GM23338 (cell line): Measurements from ENCODE around the gene KDM4F. TPM values are rescaled to one million over a fixed set of nuclear protein-coding genes. Genes with fewer than 3 reads are reported as not detected.

ENCODE experiments used
- ATAC-seq: fragments of 200-7000 bp; cut with Tn5 transposase; 3 replicates; pipeline ENCODE4 v1.9.1; 2020
- DNase-seq: peaks from one replicate; pipeline ENCODE4 v3.0.0-alpha.2; 2015; ENCODE audit warnings: low spot score
- H2AFZ ChIP-seq: fragments of 200-600 bp; sonication (generic); 2 replicates; pipeline ENCODE4 v1.8.0; 2016; ENCODE audit warnings: antibody characterized with exemption, mild to moderate bottlenecking, moderate library complexity
- H3F3A ChIP-seq: fragments of 200-600 bp; sonication (generic); replicated peaks from 2 replicates; pipeline ENCODE4 v1.8.0; 2017; ENCODE audit warnings: antibody characterized with exemption, mixed run types, low read depth
- H3K27ac ChIP-seq: fragments of 200-600 bp; sonication (generic); 2 replicates; pipeline ENCODE4 v1.6.1; 2016; ENCODE audit warnings: low read depth
- H3K27me3 ChIP-seq: fragments of 200-600 bp; sonication (generic); 2 replicates; pipeline ENCODE4 v1.8.0; 2016; ENCODE audit warnings: mild to moderate bottlenecking, mixed run types, moderate library complexity; ENCODE audit not compliant: insufficient read depth
- H3K36me3 ChIP-seq: fragments of 200-600 bp; sonication (generic); 2 replicates; pipeline ENCODE4 v1.8.0; 2016; ENCODE audit warnings: mild to moderate bottlenecking; ENCODE audit not compliant: insufficient read depth
- H3K4me1 ChIP-seq: fragments of 200-600 bp; sonication (generic); 2 replicates; pipeline ENCODE4 v1.8.0; 2016; ENCODE audit warnings: mild to moderate bottlenecking, moderate library complexity; ENCODE audit not compliant: insufficient read depth
- H3K4me2 ChIP-seq: fragments of 200-600 bp; sonication (generic); 2 replicates; pipeline ENCODE4 v1.7.1; 2017; ENCODE audit warnings: mixed run types
- H3K4me3 ChIP-seq: fragments of 200-600 bp; sonication (generic); 2 replicates; pipeline ENCODE4 v1.6.1; 2016; ENCODE audit warnings: mixed run types
- H3K79me2 ChIP-seq: fragments of 200-600 bp; sonication (generic); replicated peaks from 2 replicates; pipeline ENCODE4 v1.8.0; 2017; ENCODE audit warnings: mild to moderate bottlenecking; ENCODE audit not compliant: insufficient read depth
- H3K9me2 ChIP-seq: fragments of 200-600 bp; sonication (generic); 2 replicates; pipeline ENCODE4 v1.8.0; 2017; ENCODE audit not compliant: insufficient read depth
- H4K20me1 ChIP-seq: fragments of 200-600 bp; sonication (generic); replicated peaks from 2 replicates; pipeline ENCODE4 v1.8.0; 2017; ENCODE audit warnings: mild to moderate bottlenecking; ENCODE audit not compliant: insufficient read depth
- H3K27ac Mint-ChIP-seq: 2 replicates; pipeline ENCODE4 v1.8.0; 2020; ENCODE audit warnings: inconsistent platforms, mild to moderate bottlenecking, moderate library complexity, mixed read lengths
- H3K27me3 Mint-ChIP-seq: 3 replicates; pipeline ENCODE4 v1.8.0; 2022; ENCODE audit warnings: low read depth, mild to moderate bottlenecking, moderate library complexity, mixed read lengths, inconsistent platforms; ENCODE audit not compliant: insufficient read depth, poor library complexity
- H3K36me3 Mint-ChIP-seq: 3 replicates; pipeline ENCODE4 v1.8.0; 2021; ENCODE audit warnings: low read depth, mild to moderate bottlenecking, inconsistent platforms, moderate library complexity, mixed read lengths
- H3K4me1 Mint-ChIP-seq: 3 replicates; pipeline ENCODE4 v1.8.0; 2020; ENCODE audit warnings: mild to moderate bottlenecking, inconsistent platforms, mixed read lengths
- H3K4me3 Mint-ChIP-seq: 3 replicates; pipeline ENCODE4 v1.8.0; 2021; ENCODE audit warnings: moderate library complexity, mild to moderate bottlenecking, inconsistent platforms, mixed read lengths
- H3K9me3 Mint-ChIP-seq: 3 replicates; pipeline ENCODE4 v1.8.0; 2020; ENCODE audit warnings: moderate library complexity, mild to moderate bottlenecking, inconsistent platforms, mixed read lengths
- CREB1 ChIP-seq: fragments of 250-450 bp; sonication (Bioruptor Pico); IDR thresholded peaks from 2 replicates; pipeline ENCODE4 v1.5.0; 2020; ENCODE audit warnings: low read depth, mild to moderate bottlenecking, moderate library complexity
- EZH2 ChIP-seq: fragments of 200-600 bp; sonication (generic); IDR thresholded peaks from one replicate; pipeline ENCODE4 v1.8.0; 2017; ENCODE audit warnings: antibody characterized with exemption, mild to moderate bottlenecking, low read depth; ENCODE audit not compliant: unreplicated experiment
- EZH2phosphoT487 ChIP-seq: fragments of 200-600 bp; sonication (generic); IDR thresholded peaks from one replicate; pipeline ENCODE4 v1.8.1; 2018; ENCODE audit warnings: antibody characterized with exemption; ENCODE audit not compliant: unreplicated experiment
- JUNB ChIP-seq: IDR thresholded peaks from one replicate; pipeline ENCODE4 v1.6.1; 2016; ENCODE audit warnings: antibody characterized with exemption; ENCODE audit not compliant: unreplicated experiment
- NANOG ChIP-seq: IDR thresholded peaks from 2 replicates; pipeline ENCODE4 v1.6.1; 2016; ENCODE audit warnings: antibody characterized with exemption, borderline replicate concordance
- POLR2AphosphoS5 ChIP-seq: IDR thresholded peaks from 2 replicates; pipeline ENCODE4 v1.6.1; 2016; ENCODE audit warnings: antibody characterized with exemption, low read depth
- STAT1 ChIP-seq: IDR thresholded peaks from one replicate; pipeline ENCODE4 v1.6.1; 2016; ENCODE audit warnings: antibody characterized with exemption; ENCODE audit not compliant: unreplicated experiment
- ZNF114 ChIP-seq: fragments of 250-450 bp; sonication (Bioruptor Pico); IDR thresholded peaks from 2 replicates; pipeline ENCODE4 v1.5.0; 2020; ENCODE audit warnings: mild to moderate bottlenecking, moderate library complexity
- ZNF331 ChIP-seq: fragments of 250-450 bp; sonication (Bioruptor Pico); IDR thresholded peaks from 2 replicates; pipeline ENCODE4 v1.5.0; 2020; ENCODE audit warnings: low read depth, mild to moderate bottlenecking, moderate library complexity
- polyA plus RNA-seq: library from polyadenylated mRNA; unstranded; fragments of >200 nt; fragmentation: Nextera tagmentation; extraction: Ambion mirVana; gene quantifications from 2 replicates; pipeline ENCODE4 v1.2.1, GENCODE V29; 2016
- total RNA-seq: library from RNA; depleted of rRNA; stranded (reverse); fragments of >200 nt; shearing (Covaris generic); gene quantifications from 2 replicates; pipeline ENCODE4 v1.2.3, GENCODE V29; 2014
- TF ChIP-seq, protein P1 (sequence below): IDR thresholded peaks from one replicate; pipeline ENCODE4 v1.6.1; 2018; ENCODE audit warnings: antibody characterized with exemption; ENCODE audit not compliant: unreplicated experiment
- TF ChIP-seq, protein P2 (sequence below): IDR thresholded peaks from 2 replicates; pipeline ENCODE4 v1.6.1; 2016; ENCODE audit warnings: antibody characterized with exemption
- TF ChIP-seq, protein P3 (sequence below), 2 experiments: fragments of 200-600 bp in 1 of 2; sonication (generic) in 1 of 2; conservative IDR thresholded peaks; 2 replicates each; pipeline versions ENCODE4 v1.5.1 to v1.6.1; 2016 to 2017; ENCODE audit warnings: antibody characterized with exemption in 2 of 2, low read depth in 2 of 2, mild to moderate bottlenecking in 2 of 2, moderate library complexity in 1 of 2

KDM4F gene
- total and polyA plus RNA-seq, 2 experiments from 2014 or later = not detected

DNA sequence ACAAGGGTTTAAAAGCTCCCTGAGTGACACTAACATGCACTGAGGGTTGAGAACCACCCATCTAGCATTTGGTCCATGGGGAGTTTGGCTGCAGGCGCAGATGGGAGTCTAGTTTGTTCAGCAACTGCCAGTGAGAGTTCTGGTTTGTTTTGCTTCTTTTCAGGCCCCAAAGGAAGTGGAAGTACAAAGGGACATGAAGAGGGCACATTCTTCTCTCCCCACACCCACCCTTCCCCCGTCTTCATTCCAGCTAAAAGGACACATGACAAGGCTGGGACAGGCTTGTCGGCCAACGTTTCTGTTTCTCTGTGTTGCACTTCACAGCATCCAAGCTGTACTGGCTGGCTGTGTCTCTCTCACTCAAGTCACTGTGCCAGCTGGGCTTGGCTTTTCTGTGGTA lies 32.2 kb downstream of the KDM4F start (continued):
- TF ChIP-seq, protein P1, sequence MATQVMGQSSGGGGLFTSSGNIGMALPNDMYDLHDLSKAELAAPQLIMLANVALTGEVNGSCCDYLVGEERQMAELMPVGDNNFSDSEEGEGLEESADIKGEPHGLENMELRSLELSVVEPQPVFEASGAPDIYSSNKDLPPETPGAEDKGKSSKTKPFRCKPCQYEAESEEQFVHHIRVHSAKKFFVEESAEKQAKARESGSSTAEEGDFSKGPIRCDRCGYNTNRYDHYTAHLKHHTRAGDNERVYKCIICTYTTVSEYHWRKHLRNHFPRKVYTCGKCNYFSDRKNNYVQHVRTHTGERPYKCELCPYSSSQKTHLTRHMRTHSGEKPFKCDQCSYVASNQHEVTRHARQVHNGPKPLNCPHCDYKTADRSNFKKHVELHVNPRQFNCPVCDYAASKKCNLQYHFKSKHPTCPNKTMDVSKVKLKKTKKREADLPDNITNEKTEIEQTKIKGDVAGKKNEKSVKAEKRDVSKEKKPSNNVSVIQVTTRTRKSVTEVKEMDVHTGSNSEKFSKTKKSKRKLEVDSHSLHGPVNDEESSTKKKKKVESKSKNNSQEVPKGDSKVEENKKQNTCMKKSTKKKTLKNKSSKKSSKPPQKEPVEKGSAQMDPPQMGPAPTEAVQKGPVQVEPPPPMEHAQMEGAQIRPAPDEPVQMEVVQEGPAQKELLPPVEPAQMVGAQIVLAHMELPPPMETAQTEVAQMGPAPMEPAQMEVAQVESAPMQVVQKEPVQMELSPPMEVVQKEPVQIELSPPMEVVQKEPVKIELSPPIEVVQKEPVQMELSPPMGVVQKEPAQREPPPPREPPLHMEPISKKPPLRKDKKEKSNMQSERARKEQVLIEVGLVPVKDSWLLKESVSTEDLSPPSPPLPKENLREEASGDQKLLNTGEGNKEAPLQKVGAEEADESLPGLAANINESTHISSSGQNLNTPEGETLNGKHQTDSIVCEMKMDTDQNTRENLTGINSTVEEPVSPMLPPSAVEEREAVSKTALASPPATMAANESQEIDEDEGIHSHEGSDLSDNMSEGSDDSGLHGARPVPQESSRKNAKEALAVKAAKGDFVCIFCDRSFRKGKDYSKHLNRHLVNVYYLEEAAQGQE = no peak
- TF ChIP-seq POLR2AphosphoS5 (no peak), EZH2 (no peak), STAT1 (no peak), ZNF114 (CRISPR knock-in tag) (no peak), ZNF331 (CRISPR knock-in tag) (no peak), NANOG (no peak)

DNA sequence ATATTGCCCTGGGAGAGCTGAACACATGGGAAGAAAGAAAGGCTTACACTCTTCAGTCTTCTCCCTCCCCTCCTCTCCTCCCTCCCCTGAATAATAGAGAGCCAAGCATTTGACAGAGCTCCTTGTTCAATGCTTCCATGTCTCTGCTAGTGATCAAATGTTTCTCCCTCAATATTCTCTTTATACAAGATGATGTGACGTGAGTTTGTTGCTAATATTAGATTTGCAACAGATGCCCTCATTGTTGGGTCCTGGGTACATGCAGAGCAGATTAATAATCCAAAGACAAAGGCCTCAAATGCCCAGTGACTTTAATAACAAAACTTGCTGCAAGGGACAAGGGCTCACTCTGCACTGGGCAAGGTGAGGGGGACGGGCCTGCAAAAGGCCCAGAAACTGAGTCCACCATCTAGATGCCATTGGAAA lies 33.4 kb downstream of the KDM4F start:
- Histone ChIP-seq H3K4me2 (no peak overlapping the region), H4K20me1 (no peaks in the 10 kb centered on the region), H2AFZ (no peak overlapping the region), H3K4me3 (no peak overlapping the region), H3K27ac (no peak overlapping the region), H3K36me3 (no peaks in the 10 kb centered on the region), H3K9me2 (no peaks in the 10 kb centered on the region), H3K79me2 (no peaks in the 10 kb centered on the region), H3K27me3 (no peaks in the 10 kb centered on the region), H3K4me1 (peaks cover 12% of the 10 kb centered on the region), H3F3A (no peaks in the 10 kb centered on the region)
- ATAC-seq (no peak), DNase-seq (no peak)
- H3K36me3 Mint-ChIP-seq = no peaks in the 10 kb centered on the region
- H3K27ac Mint-ChIP-seq = no peak overlapping the region
- H3K27me3 Mint-ChIP-seq = no peaks in the 10 kb centered on the region
- no peaks in the 10 kb centered on the region for H3K9me3 Mint-ChIP-seq
- H3K4me1 Mint-ChIP-seq = peaks cover 9% of the 10 kb centered on the region; the same call in 2 of the 3 replicates
- TF ChIP-seq STAT1 = no peak
- no peak for TF ChIP-seq EZH2
- TF ChIP-seq CREB1 (CRISPR knock-in tag) = no peak
- no peak for TF ChIP-seq EZH2phosphoT487
- no peak for TF ChIP-seq POLR2AphosphoS5
- TF ChIP-seq ZNF114 (CRISPR knock-in tag) = no peak
- no peak for TF ChIP-seq NANOG
- no peak for TF ChIP-seq ZNF331 (CRISPR knock-in tag)
- TF ChIP-seq, protein P1 = no peak
- TF ChIP-seq, protein P2, sequence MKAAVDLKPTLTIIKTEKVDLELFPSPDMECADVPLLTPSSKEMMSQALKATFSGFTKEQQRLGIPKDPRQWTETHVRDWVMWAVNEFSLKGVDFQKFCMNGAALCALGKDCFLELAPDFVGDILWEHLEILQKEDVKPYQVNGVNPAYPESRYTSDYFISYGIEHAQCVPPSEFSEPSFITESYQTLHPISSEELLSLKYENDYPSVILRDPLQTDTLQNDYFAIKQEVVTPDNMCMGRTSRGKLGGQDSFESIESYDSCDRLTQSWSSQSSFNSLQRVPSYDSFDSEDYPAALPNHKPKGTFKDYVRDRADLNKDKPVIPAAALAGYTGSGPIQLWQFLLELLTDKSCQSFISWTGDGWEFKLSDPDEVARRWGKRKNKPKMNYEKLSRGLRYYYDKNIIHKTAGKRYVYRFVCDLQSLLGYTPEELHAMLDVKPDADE = no peak
- TF ChIP-seq, protein P3, sequence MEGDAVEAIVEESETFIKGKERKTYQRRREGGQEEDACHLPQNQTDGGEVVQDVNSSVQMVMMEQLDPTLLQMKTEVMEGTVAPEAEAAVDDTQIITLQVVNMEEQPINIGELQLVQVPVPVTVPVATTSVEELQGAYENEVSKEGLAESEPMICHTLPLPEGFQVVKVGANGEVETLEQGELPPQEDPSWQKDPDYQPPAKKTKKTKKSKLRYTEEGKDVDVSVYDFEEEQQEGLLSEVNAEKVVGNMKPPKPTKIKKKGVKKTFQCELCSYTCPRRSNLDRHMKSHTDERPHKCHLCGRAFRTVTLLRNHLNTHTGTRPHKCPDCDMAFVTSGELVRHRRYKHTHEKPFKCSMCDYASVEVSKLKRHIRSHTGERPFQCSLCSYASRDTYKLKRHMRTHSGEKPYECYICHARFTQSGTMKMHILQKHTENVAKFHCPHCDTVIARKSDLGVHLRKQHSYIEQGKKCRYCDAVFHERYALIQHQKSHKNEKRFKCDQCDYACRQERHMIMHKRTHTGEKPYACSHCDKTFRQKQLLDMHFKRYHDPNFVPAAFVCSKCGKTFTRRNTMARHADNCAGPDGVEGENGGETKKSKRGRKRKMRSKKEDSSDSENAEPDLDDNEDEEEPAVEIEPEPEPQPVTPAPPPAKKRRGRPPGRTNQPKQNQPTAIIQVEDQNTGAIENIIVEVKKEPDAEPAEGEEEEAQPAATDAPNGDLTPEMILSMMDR (conservative IDR thresholded peaks at IDR 0.05; ENCODE audit: low read depth in 2 of 2) = no peak
- TF ChIP-seq JUNB = no peak
- H3K4me3 Mint-ChIP-seq = no peak overlapping the region
